SHP77 treated with DMSO at 0.1 percent for 48 hours (cell line): ENCODE results near the gene TNFRSF25.
A peak's percentile ranks its signal among the peaks of the same experiment; 100 is the strongest.
"Not testable (repeated sequence)": the region's sequence is repeated elsewhere in the genome, so short reads cannot be mapped to it uniquely, and the experiment has no call there.

Source experiments
- DNase-seq: peaks from one replicate; lab custom pipeline; 2025; lab: John Stamatoyannopoulos, UW

Gene TNFRSF25

DNA sequence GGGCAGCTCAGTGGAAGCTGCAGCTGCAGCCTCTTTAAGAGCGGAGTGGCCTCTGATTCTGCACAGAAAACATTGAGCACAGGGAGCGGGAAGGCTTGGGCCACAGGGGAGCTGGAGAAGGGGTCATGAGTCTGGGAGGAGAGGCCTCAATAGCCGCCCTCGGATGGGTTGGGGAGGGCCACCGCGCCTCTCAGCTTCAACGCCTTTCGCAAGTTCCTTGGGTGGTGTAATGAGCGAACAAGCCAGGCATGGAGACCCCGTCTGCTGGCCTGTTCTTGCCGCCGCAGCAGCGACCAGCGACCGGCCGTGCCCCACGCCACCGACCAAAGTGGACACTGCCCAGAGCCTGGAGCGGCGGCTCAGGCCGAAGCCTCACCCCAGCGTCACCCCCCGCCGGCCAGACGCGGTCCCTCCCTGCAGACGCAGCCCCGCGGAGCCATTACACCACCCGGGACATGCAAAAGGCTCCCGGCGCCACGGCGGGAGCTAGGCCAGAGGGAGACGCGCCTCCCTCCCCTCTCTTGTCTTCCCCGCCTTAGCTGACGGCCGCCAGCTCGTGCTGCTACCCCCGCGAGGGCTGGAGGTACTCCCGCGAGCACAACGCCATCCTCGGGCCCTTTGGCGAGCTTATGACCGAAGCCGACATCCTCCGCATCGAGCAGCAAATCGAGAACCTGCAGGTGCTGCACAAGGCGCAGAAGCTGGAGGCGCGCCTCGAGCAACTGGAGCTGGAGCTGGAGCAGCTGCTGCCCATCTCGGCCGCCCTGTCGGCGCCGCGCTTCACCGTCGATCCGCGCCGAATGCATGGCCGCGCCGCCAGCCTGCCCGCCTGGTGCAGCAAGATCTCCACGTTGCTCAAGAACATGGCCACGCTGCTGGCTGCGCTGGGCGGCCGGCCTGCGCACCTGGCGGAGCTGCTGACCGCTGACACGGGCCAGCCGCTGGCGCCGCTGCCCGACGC, 11.8 kb downstream of the TNFRSF25 start:
- not testable (repeated sequence) for DNase-seq

- no peak for DNase-seq
These were observed 15.0 kb downstream of the TNFRSF25 start for GRCh38 chr1:6450943-6451373.

DNA sequence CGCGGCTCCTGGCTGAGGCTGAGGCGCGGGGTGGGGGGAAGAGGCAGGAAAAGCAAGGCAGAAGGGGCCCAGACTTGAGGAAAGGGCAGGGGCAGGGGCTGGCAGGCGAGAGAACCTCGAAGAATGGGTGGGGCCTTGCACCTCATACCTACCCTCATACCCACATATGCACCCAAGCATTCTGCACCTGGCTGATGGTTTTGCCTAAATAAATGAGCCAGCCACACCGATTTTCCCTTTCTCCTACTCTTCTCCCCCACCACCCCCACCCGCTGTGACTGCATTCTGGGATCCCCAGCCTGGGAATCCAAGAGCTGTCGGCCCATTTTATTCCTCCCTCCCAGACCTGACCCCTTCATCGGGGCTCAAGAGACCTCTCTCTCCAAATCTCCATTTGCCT, 15.5 kb downstream of the TNFRSF25 start:
- DNase-seq, result not testable (repeated sequence)

DNA sequence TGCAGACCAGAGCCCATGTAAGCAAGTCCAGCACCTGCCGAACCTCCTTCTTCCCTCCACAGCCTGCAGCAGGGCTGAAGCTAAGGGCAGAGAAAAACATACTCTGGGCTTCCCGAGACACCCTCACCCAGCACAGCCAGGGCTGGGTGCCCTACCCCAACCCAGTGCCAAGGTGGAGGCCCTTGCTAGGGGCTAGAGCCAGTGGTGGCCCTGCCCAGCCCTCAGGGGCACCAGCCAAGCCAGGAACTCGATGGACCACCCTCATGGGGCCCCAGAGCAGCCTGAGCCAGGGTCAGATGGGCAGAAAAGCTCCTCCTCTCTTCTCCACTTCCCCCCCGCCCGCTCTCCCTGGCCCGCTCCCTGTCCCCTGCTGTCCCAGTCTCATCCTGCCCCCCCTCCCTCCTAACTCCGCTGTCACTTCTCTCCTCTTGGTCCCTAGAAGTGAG, 15.9 kb downstream of the TNFRSF25 start:
- DNase-seq, result no peak

GRCh38 chr1:6448749-6449631, 17.0 kb downstream of the TNFRSF25 start:
- no peak for DNase-seq

DNA sequence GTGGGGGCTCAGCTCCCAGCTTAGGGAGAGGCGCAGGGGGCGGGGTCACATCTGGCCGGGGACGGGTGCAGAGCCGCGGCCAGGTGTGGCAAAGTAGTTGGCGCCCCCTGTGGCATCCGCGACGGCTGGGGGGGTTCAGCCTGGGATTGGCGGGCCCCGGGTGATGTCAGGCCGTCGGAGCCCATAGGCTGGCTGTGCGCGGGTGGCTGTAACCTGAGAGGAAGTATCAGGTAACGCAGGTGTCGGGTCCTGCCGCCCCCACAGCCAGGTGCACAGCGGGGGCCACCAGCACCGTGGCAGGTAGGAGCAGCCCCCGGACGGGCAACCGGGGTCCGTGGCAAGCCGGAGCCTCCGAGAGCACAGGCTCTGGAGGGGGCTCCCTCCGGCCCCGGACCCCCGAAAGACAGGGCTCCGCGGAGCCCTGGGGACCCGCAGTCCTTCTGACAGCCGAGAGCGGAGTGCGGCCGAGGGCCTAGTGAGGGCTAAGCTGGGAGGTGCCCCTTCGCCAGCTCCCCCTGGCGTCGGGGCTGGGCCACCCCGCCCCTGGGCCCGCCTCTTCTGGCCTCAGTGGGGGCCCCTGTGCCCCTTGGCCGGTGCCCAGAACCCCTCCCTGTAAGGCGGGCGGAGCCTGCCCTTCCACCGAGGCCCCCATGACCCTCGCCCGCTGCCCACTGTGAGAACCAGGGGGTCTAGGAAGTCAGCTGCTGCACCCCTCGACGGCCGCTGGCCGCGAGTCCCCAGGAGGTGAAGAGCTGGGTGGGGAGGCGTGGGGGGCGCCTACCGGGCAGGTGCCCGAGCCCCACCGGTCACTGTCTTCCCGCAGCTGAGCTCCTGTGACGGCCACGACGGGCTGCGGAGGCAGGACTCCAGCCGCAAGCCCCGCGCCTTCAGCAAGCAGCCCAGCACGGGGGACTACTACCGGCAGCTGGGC, 17.9 kb downstream of the TNFRSF25 start:
- DNase-seq, result no peak

GRCh38 chr1:6447016-6447817, 18.8 kb downstream of the TNFRSF25 start:
- DNase-seq, result no peak

- DNase-seq, result no peak
These were observed 19.3 kb downstream of the TNFRSF25 start for GRCh38 chr1:6446665-6447015.

DNA sequence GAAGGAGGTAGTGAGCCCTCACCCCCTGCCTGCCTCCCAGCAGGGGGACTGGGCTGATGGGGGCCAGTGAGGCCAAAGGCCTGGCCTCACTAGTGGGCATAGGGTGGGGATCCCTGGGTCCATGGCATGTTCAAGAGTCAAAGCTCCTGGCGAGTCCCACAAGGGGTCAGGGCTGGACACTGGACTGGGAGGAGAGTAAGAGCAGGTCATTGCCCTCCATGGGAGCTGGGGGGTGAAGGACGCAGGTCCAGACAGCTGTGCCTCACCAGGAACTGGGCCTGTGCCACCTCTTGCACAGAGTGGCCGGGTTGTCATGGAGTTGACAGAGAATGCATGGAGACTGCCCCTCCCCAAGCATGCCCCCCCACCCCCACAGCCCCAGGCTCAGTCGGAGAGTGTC, 20.0 kb downstream of the TNFRSF25 start:
- not testable (repeated sequence) for DNase-seq

GRCh38 chr1:6445062-6445763, 20.8 kb downstream of the TNFRSF25 start:
- DNase-seq, result no peak

DNA sequence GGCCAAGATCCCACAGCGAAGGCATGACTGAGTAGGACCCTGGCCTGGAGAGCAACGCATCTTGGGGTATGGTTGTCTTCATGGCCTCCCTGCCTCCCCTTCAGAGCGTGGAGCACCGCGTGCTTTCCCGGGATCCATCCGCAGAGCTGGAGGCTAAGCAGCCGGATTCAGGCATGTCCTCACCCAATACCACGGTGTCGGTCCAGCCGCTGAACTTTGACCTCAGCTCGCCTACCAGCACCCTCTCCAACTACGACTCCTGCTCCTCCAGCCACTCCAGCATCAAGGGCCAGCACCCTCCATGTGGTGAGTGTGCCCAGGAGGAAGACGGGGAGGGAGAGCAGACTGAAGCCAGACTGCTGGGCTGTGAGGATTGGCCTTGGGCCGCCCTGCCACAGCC, 21.6 kb downstream of the TNFRSF25 start:
- no peak for DNase-seq

- DNase-seq, result no peak
These were observed 22.4 kb downstream of the TNFRSF25 start for GRCh38 chr1:6443339-6444115.

GRCh38 chr1:6441586-6441985, 24.4 kb downstream of the TNFRSF25 start:
- no peak for DNase-seq

- no peak for DNase-seq
These were observed 25.5 kb downstream of the TNFRSF25 start for GRCh38 chr1:6440198-6441126.

DNA sequence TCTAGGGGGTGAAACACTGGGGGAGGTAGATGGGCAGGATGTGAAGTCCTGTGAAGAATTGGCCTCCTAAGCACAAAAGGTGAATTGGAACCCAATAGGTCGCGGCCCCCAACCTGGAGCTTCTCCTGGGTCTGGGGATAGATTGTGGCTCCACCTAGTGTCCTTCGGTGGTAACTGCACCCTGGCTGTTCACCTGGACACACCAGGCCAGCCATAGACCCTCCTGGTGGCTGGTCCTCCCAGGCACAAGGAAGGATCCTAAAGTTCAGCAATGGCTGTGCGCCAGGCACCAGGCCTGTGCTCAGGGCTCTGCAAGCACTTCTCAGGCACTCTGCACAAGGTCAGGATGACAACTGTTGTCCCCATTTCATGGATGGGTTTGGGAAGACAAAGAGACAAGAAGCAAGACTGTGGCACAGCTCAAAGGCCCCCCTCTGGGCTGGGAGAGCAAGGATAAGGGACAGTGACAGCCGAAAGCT, 27.9 kb downstream of the TNFRSF25 start:
- peak; percentile 59 for DNase-seq

GRCh38 chr1:6437012-6437700, 28.8 kb downstream of the TNFRSF25 start:
- DNase-seq, result not testable (repeated sequence)

- DNase-seq, result not testable (repeated sequence)
These were observed 29.7 kb downstream of the TNFRSF25 start for GRCh38 chr1:6436277-6436676.
